Mesenchymal stem cell (in vitro differentiated cells and primary cell): Measurements from ENCODE around the gene C1orf210.

Experiments
- DNase-seq: peaks from one replicate; pipeline ENCODE4 v3.0.0-alpha.2; 2013
- H2AFZ ChIP-seq: one replicate; pipeline ENCODE4 v1.6.1; 2013; ENCODE audit warnings: low read depth, mild to moderate bottlenecking, control low read depth, inconsistent platforms, low read length, moderate library complexity
- H2AK5ac ChIP-seq: 2 replicates; pipeline ENCODE4 v1.6.1; 2013; ENCODE audit warnings: low read length, moderate library complexity, mild to moderate bottlenecking, inconsistent platforms; ENCODE audit not compliant: severe bottlenecking
- H2BK120ac ChIP-seq: one replicate; pipeline ENCODE4 v1.6.1; 2013; ENCODE audit warnings: low read depth, mild to moderate bottlenecking, inconsistent platforms, low read length, moderate library complexity
- H2BK12ac ChIP-seq, 2 experiments: one replicate each; pipeline ENCODE4 v1.6.1; 2013; ENCODE audit warnings: inconsistent platforms in 2 of 2, low read length in 2 of 2, mild to moderate bottlenecking in 2 of 2, moderate library complexity in 2 of 2, control low read depth in 1 of 2
- H2BK15ac ChIP-seq: one replicate; pipeline ENCODE4 v1.6.1; 2013; ENCODE audit warnings: mild to moderate bottlenecking, low read depth, inconsistent platforms; ENCODE audit not compliant: poor library complexity, severe bottlenecking
- H2BK5ac ChIP-seq: 2 replicates; pipeline ENCODE4 v1.6.1; 2013; ENCODE audit warnings: low read depth, mild to moderate bottlenecking, low read length, control low read depth, inconsistent platforms; ENCODE audit not compliant: poor library complexity, severe bottlenecking
- H3K14ac ChIP-seq, 2 experiments: one replicate each; pipeline ENCODE4 v1.6.1; 2013; ENCODE audit warnings: inconsistent platforms in 2 of 2, low read length in 2 of 2, control low read depth in 1 of 2, mild to moderate bottlenecking in 1 of 2, moderate library complexity in 1 of 2
- H3K18ac ChIP-seq, 2 experiments: one replicate each; pipeline ENCODE4 v1.6.1; 2013; ENCODE audit warnings: inconsistent platforms in 2 of 2, low read length in 2 of 2, control low read depth in 1 of 2, low read depth in 1 of 2, mild to moderate bottlenecking in 1 of 2
- H3K23ac ChIP-seq, 2 experiments: one replicate each; pipeline ENCODE4 v1.6.1; 2013; ENCODE audit warnings: inconsistent platforms in 2 of 2, low read length in 2 of 2, mild to moderate bottlenecking in 2 of 2, moderate library complexity in 2 of 2, control low read depth in 1 of 2
- H3K27ac ChIP-seq: 2 replicates; pipeline ENCODE4 v1.5.1; 2013; ENCODE audit warnings: mild to moderate bottlenecking, moderate library complexity, low read length, control low read depth, inconsistent platforms; ENCODE audit not compliant: poor library complexity, severe bottlenecking
- H3K27me3 ChIP-seq, 2 experiments: 2 replicates each; pipeline versions ENCODE4 v1.6.1 to v1.7.0; 2013; ENCODE audit warnings: low read length in 2 of 2, mild to moderate bottlenecking in 2 of 2, moderate library complexity in 2 of 2, control low read depth in 1 of 2, inconsistent platforms in 1 of 2; ENCODE audit not compliant: control insufficient read depth in 1 of 2, insufficient read depth in 1 of 2
- H3K36me3 ChIP-seq, 2 experiments: 2 replicates each; pipeline versions ENCODE4 v1.6.1 to v1.7.0; 2013; ENCODE audit warnings: low read length in 2 of 2, control low read depth in 1 of 2, inconsistent platforms in 1 of 2, low read depth in 1 of 2, mild to moderate bottlenecking in 1 of 2; ENCODE audit not compliant: insufficient read depth in 2 of 2, control insufficient read depth in 1 of 2
- H3K4ac ChIP-seq, 2 experiments: one replicate each; pipeline ENCODE4 v1.6.1; 2013; ENCODE audit warnings: inconsistent platforms in 2 of 2, low read length in 2 of 2, mild to moderate bottlenecking in 2 of 2, moderate library complexity in 2 of 2, control low read depth in 1 of 2, low read depth in 1 of 2
- H3K4me1 ChIP-seq: 2 replicates; pipeline ENCODE4 v1.6.1; 2013; ENCODE audit warnings: low read depth, low read length, control low read depth; ENCODE audit not compliant: control insufficient read depth, insufficient read depth
- H3K4me2 ChIP-seq: 2 replicates; pipeline ENCODE4 v1.6.1; 2013; ENCODE audit warnings: low read length, mild to moderate bottlenecking, inconsistent platforms; ENCODE audit not compliant: poor library complexity, severe bottlenecking
- H3K4me3 ChIP-seq, 2 experiments: 2 replicates each; pipeline versions ENCODE4 v1.5.1 to v1.7.0; 2013; ENCODE audit warnings: low read length in 2 of 2, mild to moderate bottlenecking in 2 of 2, control low read depth in 1 of 2, low read depth in 1 of 2; ENCODE audit not compliant: insufficient read depth in 1 of 2
- H3K79me1 ChIP-seq: replicated peaks from 2 replicates; pipeline ENCODE4 v1.6.1; 2013; ENCODE audit warnings: mild to moderate bottlenecking, control low read depth, low read length, inconsistent platforms; ENCODE audit not compliant: poor library complexity, severe bottlenecking
- H3K9ac ChIP-seq: 2 replicates; pipeline ENCODE4 v1.7.0; 2013; ENCODE audit warnings: mild to moderate bottlenecking, low read length, moderate library complexity
- H3K9me3 ChIP-seq: 2 replicates; pipeline ENCODE4 v1.7.0; 2013; ENCODE audit warnings: mild to moderate bottlenecking, low read length; ENCODE audit not compliant: control insufficient read depth
- H4K8ac ChIP-seq: one replicate; pipeline ENCODE4 v1.6.1; 2013; ENCODE audit warnings: inconsistent platforms, mild to moderate bottlenecking, low read length, moderate library complexity
- H4K91ac ChIP-seq: one replicate; pipeline ENCODE4 v1.6.1; 2013; ENCODE audit warnings: mild to moderate bottlenecking, low read length, inconsistent platforms
- WGBS: methylation state at CpG from one replicate; pipeline ENCODE4 v1.1.7; 2013; ENCODE audit warnings: mixed read lengths; 5-methylcytosine and 5-hydroxymethylcytosine counted together

The C1orf210 gene

DNA sequence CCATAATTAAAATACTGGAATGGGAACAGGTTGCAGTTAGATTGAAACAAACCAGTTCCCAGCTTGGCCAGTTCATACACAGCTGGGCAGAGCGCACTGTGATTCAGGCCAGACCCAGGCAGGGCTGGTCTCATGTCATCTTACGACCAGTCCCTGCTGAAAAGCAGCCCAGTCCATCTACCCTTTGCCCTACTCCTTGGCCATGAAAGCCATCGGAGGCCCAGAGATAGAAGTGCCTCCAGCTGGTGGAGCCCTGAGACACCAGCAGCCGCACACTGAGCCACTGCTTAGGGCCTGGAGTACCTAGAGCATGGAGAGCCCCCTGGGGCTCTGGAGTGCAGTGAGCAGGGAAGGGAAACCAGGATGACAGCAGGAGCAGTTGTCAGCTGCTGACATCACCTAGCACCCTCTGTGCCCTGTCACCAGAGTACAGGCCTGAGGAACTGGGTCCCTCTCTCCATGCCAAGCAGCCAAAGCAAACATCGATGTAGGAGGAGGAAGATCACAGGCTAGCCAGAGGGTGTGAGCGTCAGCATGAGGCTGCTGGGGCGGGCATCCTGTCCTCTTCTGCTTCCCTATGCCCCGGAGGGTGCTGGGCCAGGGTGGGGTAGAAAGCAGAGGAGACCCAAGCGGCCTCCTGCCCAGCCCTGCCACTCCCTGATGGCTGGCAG, 49.8 kb downstream of the C1orf210 start:
- no peaks in the 10 kb centered on the region for H3K36me3 ChIP-seq
- 95% methylated on average over 9 of the region's 9 CpGs for WGBS
- H3K14ac ChIP-seq: no peak overlapping the region
- no peak overlapping the region for H4K8ac ChIP-seq
- no peaks in the 10 kb centered on the region for H3K9me3 ChIP-seq
- peaks cover 2% of the 10 kb centered on the region for H3K4me1 ChIP-seq
- no peak overlapping the region for H2BK15ac ChIP-seq
- no peak overlapping the region for H2AK5ac ChIP-seq
- no peak overlapping the region for H3K27ac ChIP-seq
- H2BK120ac ChIP-seq: no peak overlapping the region
- H4K91ac ChIP-seq: no peak overlapping the region
- no peak overlapping the region for H2BK12ac ChIP-seq
- H3K18ac ChIP-seq: no peak overlapping the region
- H3K9ac ChIP-seq: no peak overlapping the region
- H3K27me3 ChIP-seq: no peaks in the 10 kb centered on the region
- H3K4me2 ChIP-seq: no peak overlapping the region
- no peak for DNase-seq
- H3K4me3 ChIP-seq: no peak overlapping the region
- H3K79me1 ChIP-seq: no peaks in the 10 kb centered on the region
- H3K4ac ChIP-seq: no peak overlapping the region
- H3K23ac ChIP-seq: no peak overlapping the region
- H2AFZ ChIP-seq: no peak overlapping the region
- H2BK5ac ChIP-seq: no peak overlapping the region

DNA sequence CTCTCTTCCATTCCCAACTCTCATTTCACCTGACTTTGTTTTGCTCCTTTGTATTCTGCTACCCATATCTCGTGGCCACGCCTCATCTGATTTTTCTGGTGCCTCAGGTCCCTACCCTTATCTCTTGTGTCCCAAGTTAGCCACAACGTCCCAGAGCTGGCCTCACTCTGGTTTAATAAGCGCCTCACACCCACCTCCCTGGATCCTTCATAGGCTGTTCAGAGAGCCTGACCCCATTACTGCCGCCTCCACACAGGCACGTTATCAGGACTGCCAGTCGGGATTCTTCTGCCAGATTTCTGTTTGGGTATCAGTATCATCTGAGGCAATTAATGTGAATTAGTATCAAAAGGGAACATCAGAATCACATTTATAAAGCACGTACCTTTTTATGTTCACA, 50.3 kb downstream of the C1orf210 start:
- no peak overlapping the region for H2AFZ ChIP-seq
- H3K36me3 ChIP-seq: no peaks in the 10 kb centered on the region
- no peak overlapping the region for H3K4ac ChIP-seq
- H3K23ac ChIP-seq: no peak overlapping the region
- H4K8ac ChIP-seq: no peak overlapping the region
- no peaks in the 10 kb centered on the region for H3K27me3 ChIP-seq
- H4K91ac ChIP-seq: no peak overlapping the region
- H2BK15ac ChIP-seq: no peak overlapping the region
- H3K4me1 ChIP-seq: peaks cover 2% of the 10 kb centered on the region
- H2AK5ac ChIP-seq: no peak overlapping the region
- no peak overlapping the region for H2BK5ac ChIP-seq
- no peak overlapping the region for H3K4me3 ChIP-seq
- H3K18ac ChIP-seq: no peak overlapping the region
- WGBS: 93% methylated on average over 8 of the region's 8 CpGs
- no peak overlapping the region for H3K9ac ChIP-seq
- H3K4me2 ChIP-seq: no peak overlapping the region
- no peak overlapping the region for H2BK120ac ChIP-seq
- H3K14ac ChIP-seq: no peak overlapping the region
- H2BK12ac ChIP-seq: no peak overlapping the region
- no peaks in the 10 kb centered on the region for H3K79me1 ChIP-seq
- DNase-seq: no peak
- H3K27ac ChIP-seq: no peak overlapping the region
- H3K9me3 ChIP-seq: no peaks in the 10 kb centered on the region

DNA sequence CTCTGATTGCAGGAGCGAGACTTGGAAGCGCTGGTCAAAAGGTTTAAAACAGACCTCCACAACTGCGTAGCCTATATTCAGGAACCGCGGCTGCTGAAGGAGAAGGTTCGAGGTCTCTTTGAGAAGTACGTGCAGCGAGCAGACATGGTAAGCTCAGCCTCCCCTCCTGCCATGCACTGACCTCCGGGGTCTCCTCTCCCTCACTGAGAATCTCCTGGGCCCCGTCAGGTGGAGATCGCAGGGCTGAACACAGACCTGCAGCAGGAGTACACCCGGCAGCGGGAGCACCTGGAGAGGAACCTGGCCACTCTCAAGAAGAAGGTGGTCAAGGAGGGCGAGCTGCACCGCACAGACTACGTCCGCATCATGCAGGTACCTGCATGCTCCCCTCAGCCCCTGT, 51.1 kb downstream of the C1orf210 start:
- no peak for DNase-seq
- H3K14ac ChIP-seq: no peak overlapping the region
- H3K27me3 ChIP-seq: no peaks in the 10 kb centered on the region
- no peak overlapping the region for H2AK5ac ChIP-seq
- no peak overlapping the region for H2BK120ac ChIP-seq
- peak overlapping the region; percentile 39 for H4K8ac ChIP-seq
- H3K4me1 ChIP-seq: peaks cover 2% of the 10 kb centered on the region
- H4K91ac ChIP-seq: no peak overlapping the region
- no peak overlapping the region for H2BK12ac ChIP-seq
- H3K4ac ChIP-seq: no peak overlapping the region
- no peak overlapping the region for H2BK15ac ChIP-seq
- no peak overlapping the region for H3K18ac ChIP-seq
- H3K36me3 ChIP-seq: no peaks in the 10 kb centered on the region
- H3K9me3 ChIP-seq: no peaks in the 10 kb centered on the region
- H3K9ac ChIP-seq: no peak overlapping the region
- no peak overlapping the region for H3K23ac ChIP-seq
- no peak overlapping the region for H2BK5ac ChIP-seq
- H3K4me3 ChIP-seq: no peak overlapping the region
- H3K27ac ChIP-seq: no peak overlapping the region
- no peak overlapping the region for H2AFZ ChIP-seq
- no peak overlapping the region for H3K4me2 ChIP-seq
- 99% methylated on average over 17 of the region's 17 CpGs for WGBS
- H3K79me1 ChIP-seq: no peaks in the 10 kb centered on the region

DNA sequence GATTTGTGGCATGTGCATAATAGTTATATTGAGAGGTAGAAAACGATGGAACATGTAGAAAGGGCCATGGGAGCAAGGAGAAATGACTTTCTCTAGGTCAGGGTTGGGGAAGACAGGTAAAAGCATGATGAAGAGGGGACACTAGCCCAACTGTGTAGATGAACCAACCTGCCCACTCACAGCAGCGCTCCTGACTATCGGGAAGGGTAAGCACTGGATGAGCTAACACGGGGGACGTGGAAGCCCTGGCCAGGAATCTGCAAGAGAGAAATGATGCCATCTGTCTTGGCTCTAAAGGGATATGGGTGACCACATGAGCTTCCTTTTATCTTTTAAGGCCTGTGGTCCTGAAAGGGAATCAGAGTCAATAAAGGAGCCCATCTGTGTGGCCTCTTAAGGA, 51.8 kb downstream of the C1orf210 start:
- no peak overlapping the region for H2BK15ac ChIP-seq
- H2BK120ac ChIP-seq: no peak overlapping the region
- no peak overlapping the region for H2AK5ac ChIP-seq
- H3K79me1 ChIP-seq: no peaks in the 10 kb centered on the region
- H3K9me3 ChIP-seq: no peaks in the 10 kb centered on the region
- H2BK12ac ChIP-seq: no peak overlapping the region
- no peak overlapping the region for H2AFZ ChIP-seq
- H3K27me3 ChIP-seq: no peaks in the 10 kb centered on the region
- 96% methylated on average over 5 of the region's 5 CpGs for WGBS
- H3K18ac ChIP-seq: no peak overlapping the region
- no peak overlapping the region for H3K9ac ChIP-seq
- H3K14ac ChIP-seq: no peak overlapping the region
- no peak overlapping the region for H2BK5ac ChIP-seq
- H4K91ac ChIP-seq: no peak overlapping the region
- H3K4me1 ChIP-seq: peaks cover 2% of the 10 kb centered on the region
- H3K27ac ChIP-seq: no peak overlapping the region
- H3K4me2 ChIP-seq: no peak overlapping the region
- no peaks in the 10 kb centered on the region for H3K36me3 ChIP-seq
- DNase-seq: no peak
- H3K4me3 ChIP-seq: no peak overlapping the region
- no peak overlapping the region for H3K4ac ChIP-seq
- no peak overlapping the region for H3K23ac ChIP-seq
- no peak overlapping the region for H4K8ac ChIP-seq
